H1 (cell line): ENCODE results near the gene EIF2AK2. TPM values are rescaled to one million over a fixed set of nuclear protein-coding genes. Genes with fewer than 3 reads are reported as not detected.
A peak's percentile ranks its signal among the peaks of the same experiment; 100 is the strongest.

Source experiments
- CHD7 ChIP-seq: fragments of 300-600 bp; sonication (generic); IDR thresholded peaks from 2 replicates; pipeline ENCODE4 v1.7.1; 2012; ENCODE audit warnings: low read length, moderate library complexity, mild to moderate bottlenecking, inconsistent platforms; ENCODE audit not compliant: insufficient replicate concordance
- CREB1 ChIP-seq: IDR thresholded peaks from 2 replicates; pipeline ENCODE4 v1.6.1; 2012; ENCODE audit warnings: inconsistent platforms
- CTCF ChIP-seq, 3 experiments: IDR thresholded peaks; 1 replicate in 2 of 3; 2 replicates in 1 of 3; pipeline versions ENCODE4 v1.5.1 to v1.6.1; 2011; ENCODE audit warnings: low read length in 3 of 3, mild to moderate bottlenecking in 3 of 3, inconsistent platforms in 2 of 3, low read depth in 1 of 3, moderate library complexity in 1 of 3; ENCODE audit not compliant: insufficient read depth in 1 of 3; ENCODE audit errors: control extremely low read depth in 1 of 3
- KDM4A ChIP-seq: IDR thresholded peaks from one replicate; pipeline ENCODE4 v1.7.1; 2012; ENCODE audit warnings: low read depth, mild to moderate bottlenecking, moderate library complexity, low read length, inconsistent platforms; ENCODE audit not compliant: severe bottlenecking
- MAFK ChIP-seq: IDR thresholded peaks from 2 replicates; pipeline ENCODE4 v1.6.1; 2012; ENCODE audit warnings: low read depth, mild to moderate bottlenecking, improper control_type of control experiment, low read length
- PHF8 ChIP-seq: fragments of 200-600 bp; sonication (generic); conservative IDR thresholded peaks from 2 replicates; pipeline ENCODE4 v1.7.1; 2012; ENCODE audit warnings: low read depth, mild to moderate bottlenecking, inconsistent platforms, low read length, moderate library complexity
- SIRT6 ChIP-seq: IDR thresholded peaks from one replicate; pipeline ENCODE4 v1.7.1; 2012; ENCODE audit warnings: low read length, inconsistent platforms
- polyA plus RNA-seq, 7 experiments: library from polyadenylated mRNA; depleted of rRNA in 3 of 7; stranded (reverse) in 5 of 7; unstranded in 2 of 7; fragments of >200 nt in 5 of 7; fragments of 200-250 nt in 2 of 7; gene quantifications; 1 replicate in 5 of 7; 2 replicates in 1 of 7; 4 replicates in 1 of 7; pipeline versions ENCODE4 v1.2.1 to v1.2.3, GENCODE V29; 2011 to 2013; ENCODE audit warnings: missing spikeins in 2 of 7, mixed read lengths in 2 of 7
- total RNA-seq: library from RNA; stranded (reverse); fragmentation: NEBNext Ultra II Directional; extraction: Animal tissue kit (Norgen Biotek cat#: 25700); gene quantifications from 2 replicates; pipeline ENCODE4 v1.2.1, GENCODE V29; 2021

Gene EIF2AK2
- total and polyA plus RNA-seq, 2 of the 8 experiments (the other 6 are each of a cell fraction or from before 2014, with no cell fraction given): 13.1 to 46.9 TPM

GRCh38 chr2:37083873-37084794, 72.6 kb downstream of the EIF2AK2 start, which contains the start of the genes GPATCH11 and HEATR5B (continued):
- TF ChIP-seq CHD7 (no peak), SIRT6 (no peak), CTCF (IDR thresholded peaks at IDR 0.05; ENCODE audit: control extremely low read depth in 1 of 3, insufficient read depth in 1 of 3, low read depth in 1 of 3, low read length in 3 of 3) (no peak), KDM4A (peak; percentile 96), CREB1 (peak; percentile 13; the same call in 1 of the 2 replicates), MAFK (no peak), PHF8 (peak; percentile 72)
